NOMO-1 (cell line): ENCODE results near the gene CPEB1.
"Not testable (repeated sequence)": the region's sequence is repeated elsewhere in the genome, so short reads cannot be mapped to it uniquely, and the experiment has no call there.

Experiments used
- DNase-seq, 2 experiments: peaks; one replicate each; lab custom pipeline; 2025; ENCODE audit not compliant: unreplicated experiment in 2 of 2; lab: John Stamatoyannopoulos, UW

Gene CPEB1

DNA sequence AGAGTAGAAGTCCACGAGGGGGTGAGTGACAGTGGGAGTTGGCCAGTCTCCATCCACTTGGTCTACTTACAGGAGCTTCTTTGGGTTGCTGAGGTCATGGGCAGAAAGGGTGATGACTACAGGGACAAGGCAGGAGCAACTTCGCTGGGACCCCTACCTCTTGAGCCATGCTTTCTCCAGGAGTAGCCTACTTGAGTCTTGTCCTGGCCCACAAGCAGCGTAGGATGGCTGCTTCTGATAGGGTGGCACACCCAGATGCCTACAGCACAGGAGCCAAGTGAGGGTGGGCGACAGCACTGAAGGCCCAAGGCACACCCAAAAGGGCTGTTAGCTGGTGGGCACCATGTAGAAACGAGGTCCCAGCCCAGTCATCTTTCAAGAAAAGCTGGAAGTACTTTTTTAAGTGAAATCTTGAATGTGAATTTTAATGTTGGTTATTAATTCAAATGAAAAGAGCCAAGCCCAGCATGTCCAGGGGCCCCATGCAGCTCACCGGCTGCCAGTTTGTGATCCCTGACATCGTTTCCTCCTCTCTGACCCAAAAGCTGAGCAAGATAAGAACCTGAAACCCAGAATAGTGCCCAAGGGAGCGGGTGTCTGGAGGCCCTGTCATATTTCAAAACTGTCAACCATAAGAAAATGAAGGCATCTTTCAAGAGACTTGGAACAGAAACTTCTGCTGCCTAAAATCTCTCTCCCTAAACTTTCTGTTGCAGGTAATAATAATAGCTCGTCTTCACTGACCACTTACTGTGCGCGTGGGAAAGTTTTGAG is 2.2 kb upstream of the CPEB1 start:
- no peak for DNase-seq

DNA sequence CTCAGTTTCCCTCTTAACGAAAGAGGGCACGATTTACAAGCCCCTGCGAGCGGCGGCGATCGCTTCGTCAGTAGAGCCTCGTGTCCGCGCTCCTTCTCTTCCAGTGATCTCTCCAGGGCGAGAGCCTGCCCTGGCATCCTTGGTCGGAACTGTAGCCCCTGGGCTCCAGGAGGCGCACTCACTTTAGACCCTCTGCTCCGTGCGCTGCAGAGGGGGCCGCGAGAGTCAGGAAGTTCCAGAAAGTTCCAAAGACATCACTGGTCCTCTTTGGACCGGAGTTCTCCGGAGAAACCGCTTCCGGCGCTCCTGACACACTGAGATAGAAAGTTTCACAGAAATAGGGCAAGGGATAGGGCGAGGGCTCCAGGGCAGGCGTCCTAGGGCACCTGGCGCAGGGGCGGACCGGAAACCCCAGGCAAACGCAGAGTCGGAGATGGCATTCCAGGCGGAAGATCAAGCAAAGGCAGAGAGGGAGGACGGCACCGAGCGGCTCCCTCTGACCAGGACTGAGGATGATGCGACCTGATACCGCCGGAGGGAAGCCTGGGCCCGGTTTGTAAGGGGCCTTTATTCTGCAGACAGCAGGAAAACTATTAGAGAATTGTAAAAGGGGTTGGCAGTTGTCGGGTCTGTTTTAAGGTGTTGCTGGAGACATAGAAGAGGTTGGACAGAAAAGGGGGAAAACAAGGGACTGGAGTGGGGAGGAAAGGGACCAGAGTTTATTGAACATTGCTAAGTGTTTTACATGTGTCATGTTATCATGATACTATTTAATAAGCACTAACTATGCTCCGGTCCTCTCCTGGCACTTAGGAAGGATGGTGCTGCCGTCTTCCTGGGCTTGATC is 1.3 kb upstream of the CPEB1 start:
- no peak for DNase-seq

GRCh38 chr15:82647835-82648256 is 683 bp upstream of the CPEB1 start:
- no peak for DNase-seq

- DNase-seq, result no peak
These were observed 716 bp downstream of the CPEB1 start for GRCh38 chr15:82646250-82647044.

GRCh38 chr15:82644967-82645852 is 2.0 kb downstream of the CPEB1 start:
- not testable (repeated sequence) for DNase-seq

DNA sequence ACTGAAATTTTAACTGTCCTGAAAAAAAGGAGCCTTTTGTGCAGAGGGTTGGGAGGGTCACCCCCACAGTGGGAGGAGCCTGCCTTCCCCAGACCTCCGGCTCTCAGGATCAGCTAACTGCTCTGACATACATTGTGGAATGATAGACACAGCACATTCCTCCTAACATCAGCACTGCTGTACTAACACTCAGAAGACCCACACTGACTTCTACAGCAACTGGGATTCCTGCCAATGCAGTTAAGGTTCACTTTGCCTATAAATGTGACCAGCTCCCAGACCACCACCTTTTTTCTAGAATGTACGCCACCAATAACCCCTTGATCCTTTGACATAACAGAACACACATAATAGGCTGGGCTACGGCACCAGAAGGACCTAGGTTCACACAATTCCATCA is 3.2 kb downstream of the CPEB1 start:
- no peak for DNase-seq

DNA sequence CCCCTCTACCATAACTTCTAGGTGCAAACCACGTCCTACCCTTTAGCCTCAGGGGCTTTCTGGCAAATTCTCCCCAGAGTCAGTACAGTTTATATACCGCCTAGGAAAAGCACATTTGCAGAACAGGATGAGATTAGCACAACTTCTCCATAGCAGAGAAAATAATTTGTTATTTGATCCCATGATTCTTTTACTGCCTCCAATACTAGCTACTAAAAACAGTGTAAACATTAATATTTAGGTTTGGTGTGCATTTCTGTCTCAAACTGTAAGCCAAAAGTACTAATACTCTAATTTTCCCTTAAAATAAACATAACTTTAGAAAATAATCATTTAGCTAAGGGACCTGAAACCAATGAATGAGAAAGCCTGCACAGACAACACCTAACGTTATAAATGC is 4.5 kb downstream of the CPEB1 start:
- DNase-seq, result no peak

DNA sequence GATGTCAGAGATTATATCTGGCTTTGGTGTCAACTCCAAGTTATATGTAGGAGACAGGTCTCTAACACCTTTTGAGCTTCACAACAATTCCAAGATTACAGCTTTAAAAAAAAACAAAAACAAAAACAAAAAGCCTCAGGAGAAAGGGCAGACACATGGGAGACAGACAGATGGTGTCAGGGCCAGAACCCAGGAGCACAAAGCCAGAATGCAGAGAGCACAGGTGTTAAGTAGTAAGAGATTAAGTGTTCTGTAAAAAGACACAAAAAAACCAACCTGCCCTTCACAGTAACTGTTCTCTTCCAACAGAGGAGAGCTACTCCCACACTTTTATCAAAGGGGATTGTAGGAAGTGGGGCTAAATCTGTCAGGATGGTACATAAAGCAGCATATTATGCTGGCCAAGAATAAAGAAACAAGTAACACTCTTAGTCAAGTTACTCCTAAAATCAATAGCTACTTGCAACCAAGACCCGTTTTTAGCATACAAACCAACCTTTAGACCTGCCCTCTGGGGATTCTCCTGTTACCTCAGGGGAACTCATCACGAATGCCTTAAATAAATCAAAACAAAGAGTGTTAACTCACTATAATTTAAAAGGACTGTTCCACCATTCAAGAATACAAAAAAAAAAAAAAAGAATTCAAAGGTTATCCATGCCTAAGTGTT is 5.9 kb downstream of the CPEB1 start:
- no peak for DNase-seq

DNA sequence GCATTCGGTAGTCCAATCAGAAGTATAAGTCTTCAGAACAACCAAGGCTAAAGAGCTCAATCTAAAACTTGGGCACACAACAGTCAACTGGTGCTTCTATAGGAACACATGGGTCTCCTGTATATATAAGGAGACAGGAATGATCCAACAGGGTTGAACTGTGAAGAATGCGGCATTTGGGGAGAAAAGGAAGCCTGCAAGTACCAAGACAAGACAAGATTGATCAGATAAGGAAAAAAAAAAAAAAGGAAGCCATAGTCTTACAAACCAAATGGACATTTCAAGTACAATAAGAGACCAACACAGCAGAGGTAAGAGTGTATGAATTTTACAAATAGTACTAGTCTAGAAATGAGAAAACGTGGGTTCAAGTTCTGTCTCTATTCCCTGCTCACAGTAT is 6.5 kb downstream of the CPEB1 start:
- DNase-seq, result no peak

- no peak for DNase-seq
These were observed 11.4 kb downstream of the CPEB1 start for GRCh38 chr15:82635798-82636197.

DNA sequence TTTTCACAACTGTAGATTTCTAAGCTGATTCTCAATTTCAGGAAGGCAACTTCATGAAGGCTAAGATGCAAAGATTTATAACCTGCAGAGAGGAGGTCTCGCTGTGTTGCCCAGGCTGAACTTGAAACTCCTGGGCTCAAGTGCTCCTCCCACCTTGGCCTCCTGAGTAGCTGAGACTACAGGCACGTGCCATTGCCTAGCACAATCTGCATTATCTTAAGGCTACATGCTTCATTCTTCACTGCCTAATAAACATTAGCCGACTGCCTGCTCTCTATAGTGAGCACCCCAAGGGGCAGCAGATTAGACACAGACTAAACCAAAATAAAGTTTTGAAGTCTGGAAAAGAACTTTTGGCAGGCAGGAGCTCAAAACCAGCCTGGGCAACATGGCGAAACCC is 17.1 kb downstream of the CPEB1 start:
- no peak for DNase-seq

- DNase-seq, result no peak
These were observed 22.0 kb downstream of the CPEB1 start for GRCh38 chr15:82625136-82625535.

GRCh38 chr15:82624438-82624837 is 22.7 kb downstream of the CPEB1 start:
- no peak for DNase-seq

- no peak for DNase-seq
These were observed 23.2 kb downstream of the CPEB1 start for GRCh38 chr15:82624008-82624407.

- DNase-seq, result no peak
These were observed 25.2 kb downstream of the CPEB1 start for GRCh38 chr15:82621970-82622369.

GRCh38 chr15:82613747-82614146 is 33.4 kb downstream of the CPEB1 start:
- no peak for DNase-seq

- no peak for DNase-seq
These were observed 35.8 kb downstream of the CPEB1 start for GRCh38 chr15:82611348-82611747.

DNA sequence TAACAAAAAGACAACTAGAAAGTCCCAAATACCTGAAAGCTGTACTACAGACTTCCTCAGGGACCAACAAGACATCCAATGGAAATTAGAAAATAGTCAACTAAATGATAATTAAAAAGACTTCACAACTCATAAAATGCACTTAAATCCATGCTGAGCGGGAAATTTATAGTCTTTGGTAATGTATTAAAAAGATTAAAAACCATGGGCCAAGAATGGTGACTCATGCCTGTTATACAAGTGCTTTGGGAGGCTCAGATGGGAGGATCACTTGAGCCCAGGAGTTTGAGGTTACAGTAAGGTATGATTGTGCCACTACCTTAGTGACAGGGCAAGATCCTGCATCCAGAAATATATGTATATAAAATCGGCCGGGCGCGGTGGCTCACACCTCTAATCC is 45.0 kb downstream of the CPEB1 start:
- no peak for DNase-seq

- DNase-seq, result no peak
These were observed 47.3 kb downstream of the CPEB1 start for GRCh38 chr15:82599862-82600261.

DNA sequence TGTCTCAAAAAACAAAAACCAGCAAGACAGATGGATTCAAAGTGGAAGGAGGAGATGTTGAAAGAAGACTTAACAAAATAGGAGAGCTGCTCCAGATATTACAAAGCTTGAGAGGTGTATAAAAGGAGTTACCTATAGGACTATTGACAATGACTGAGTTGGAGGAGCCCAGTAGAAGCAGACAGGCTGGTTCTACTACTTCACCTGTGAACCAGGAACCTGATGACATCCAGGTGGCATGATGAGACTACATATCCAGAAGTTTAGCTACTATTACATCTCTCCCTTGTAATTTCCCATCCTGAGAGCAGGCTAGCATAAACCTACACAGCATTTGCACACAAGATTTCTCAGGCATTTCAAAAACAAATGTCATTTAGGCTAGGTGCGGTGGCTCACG is 49.3 kb downstream of the CPEB1 start:
- no peak for DNase-seq
